AG04450 (cell line): ENCODE data around the gene SUSD3. TPM values are rescaled to one million over a fixed set of nuclear protein-coding genes. Genes with fewer than 3 reads are reported as not detected.

ENCODE experiments used
- CTCF ChIA-PET: fragments of 300-600, 350-600 bp; formaldehyde crosslinking; extraction: SDS; loops from one replicate; lab custom pipeline; 2022; ENCODE audit warnings: antibody characterized with exemption, inconsistent platforms; lab: Charles Lee
- POLR2A ChIA-PET: fragments of 350-600 bp; formaldehyde crosslinking; extraction: SDS; loops from one replicate; lab custom pipeline; 2021; ENCODE audit warnings: antibody characterized with exemption, inconsistent platforms; lab: Yijun Ruan, JAX
- DNase-seq: peaks from one replicate; pipeline ENCODE4 v3.0.0-alpha.2; 2011; ENCODE audit warnings: low read depth, low spot score
- H3K27ac ChIP-seq: one replicate; pipeline ENCODE4 v1.5.1; 2012; ENCODE audit warnings: low read depth, low read length, control low read depth
- H3K27me3 ChIP-seq: one replicate; pipeline ENCODE4 v1.6.0; 2012; ENCODE audit warnings: low read length; ENCODE audit not compliant: control insufficient read depth, insufficient read depth
- H3K4me3 ChIP-seq: 2 replicates; pipeline ENCODE4 v1.5.1; 2011; ENCODE audit warnings: mild to moderate bottlenecking, low read depth, low read length, control low read depth
- H3K9me3 ChIP-seq: 2 replicates; pipeline ENCODE4 v1.5.1; 2012; ENCODE audit warnings: low read length; ENCODE audit not compliant: control insufficient read depth, insufficient read depth
- CTCF ChIP-seq: IDR thresholded peaks from 2 replicates; pipeline ENCODE4 v1.5.1; 2011; ENCODE audit warnings: low read depth, low read length, control low read depth, inconsistent platforms
- polyA plus RNA-seq: library from polyadenylated mRNA; depleted of rRNA; stranded (reverse); fragments of >200 nt; gene quantifications from 2 replicates; pipeline ENCODE4 v1.2.3, GENCODE V29; 2011

Gene SUSD3
- polyA plus RNA-seq, 1 experiment, result 1.4 TPM

DNA sequence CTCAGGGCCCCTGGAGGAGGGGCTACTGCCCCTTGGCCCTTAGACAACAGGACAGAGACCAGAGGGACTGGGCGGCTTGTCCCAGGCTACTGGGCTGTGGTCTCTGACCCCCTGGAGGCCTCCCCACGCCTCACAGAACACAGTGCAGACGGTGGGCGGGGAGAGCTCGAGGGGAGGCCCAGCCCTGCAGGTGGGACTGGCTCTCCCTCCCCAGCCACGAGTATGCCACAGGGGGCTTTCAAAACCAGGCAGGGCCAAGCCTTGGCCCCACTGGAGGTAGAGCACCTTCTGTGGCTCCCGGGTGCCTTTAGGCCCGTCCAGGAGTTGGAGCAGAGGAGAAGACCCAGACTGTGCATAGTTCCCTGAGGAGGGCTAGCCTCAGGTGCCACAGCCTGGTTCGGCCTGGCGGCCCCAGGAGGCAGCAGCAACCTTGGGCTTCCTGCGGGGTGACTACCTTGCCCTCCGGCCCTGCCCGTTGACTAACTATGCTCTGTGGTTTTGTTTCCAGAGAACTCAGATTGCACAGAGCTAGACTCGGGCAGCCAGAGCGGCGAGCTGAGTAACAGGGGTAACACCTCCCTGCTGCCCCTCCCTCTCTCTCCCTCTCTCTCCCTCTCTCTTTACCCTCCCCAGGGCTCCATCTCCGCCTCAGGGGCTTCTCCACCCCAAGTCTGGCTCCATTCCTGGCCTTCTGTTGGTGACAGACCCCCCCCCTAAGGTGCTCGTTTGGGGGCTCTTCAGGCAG is 53.0 kb downstream of the SUSD3 start:
- TF ChIP-seq CTCF, result no peak
- ChIA-PET CTCF (no interaction called here), POLR2A (no interaction called here)
- Histone ChIP-seq H3K27me3 (no peaks in the 10 kb centered on the region), H3K27ac (no peak overlapping the region), H3K9me3 (no peaks in the 10 kb centered on the region), H3K4me3 (no peak overlapping the region)
- no peak for DNase-seq

- Histone ChIP-seq H3K27me3 (no peaks in the 10 kb centered on the region), H3K27ac (no peak overlapping the region), H3K4me3 (no peak overlapping the region), H3K9me3 (no peaks in the 10 kb centered on the region)
- ChIA-PET CTCF (no interaction called here), POLR2A (no interaction called here)
- no peak for DNase-seq
- TF ChIP-seq CTCF, result no peak
Observed at GRCh38 chr9:93112116-93112863, 53.8 kb downstream of the SUSD3 start.

- no peak for DNase-seq
- no peak for TF ChIP-seq CTCF
- Histone ChIP-seq H3K27me3 (no peaks in the 10 kb centered on the region), H3K27ac (no peak overlapping the region), H3K4me3 (no peak overlapping the region), H3K9me3 (no peaks in the 10 kb centered on the region)
- CTCF ChIA-PET, result no interaction called here
- POLR2A ChIA-PET, result no interaction called here
Observed at GRCh38 chr9:93112864-93113389, 54.4 kb downstream of the SUSD3 start.

- H3K9me3 ChIP-seq, result no peaks in the 10 kb centered on the region
- TF ChIP-seq CTCF, result no peak
- POLR2A ChIA-PET, result interaction anchor here (0.7 kb wide), 1 partner anchor 65 kb away, joined by 3 read pairs; no protein-coding TSS in a partner anchor
- H3K27ac ChIP-seq, result no peak overlapping the region
- DNase-seq, result no peak
- no peaks in the 10 kb centered on the region for H3K27me3 ChIP-seq
- CTCF ChIA-PET, result no interaction called here
- H3K4me3 ChIP-seq, result no peak overlapping the region
Observed at GRCh38 chr9:93114169-93114983, 55.9 kb downstream of the SUSD3 start.
